ENCODE results near the gene SMIM27.

- TF ChIP-seq CTCF (IDR thresholded peaks at IDR 0.05) (no peak), POLR2A (IDR thresholded peaks at IDR 0.05) (no peak)
Observed at GRCh38 chr9:32554591-32554990, 2.5 kb downstream of the SMIM27 start.

All from vagina (tissue), 2 donors.